Endothelial cell of umbilical vein (primary cell): ENCODE data around the gene PBX3.

Source experiments
- EZH2 ChIP-seq: IDR thresholded peaks from 2 replicates; pipeline ENCODE4 v1.6.1; 2012; ENCODE audit warnings: borderline replicate concordance, low read depth, mild to moderate bottlenecking, moderate library complexity, low read length, inconsistent platforms; ENCODE audit not compliant: severe bottlenecking
- POLR2A ChIP-seq: IDR thresholded peaks from 2 replicates; pipeline ENCODE4 v1.6.1; 2012; ENCODE audit warnings: low read depth, mild to moderate bottlenecking, control low read depth, low read length

DNA sequence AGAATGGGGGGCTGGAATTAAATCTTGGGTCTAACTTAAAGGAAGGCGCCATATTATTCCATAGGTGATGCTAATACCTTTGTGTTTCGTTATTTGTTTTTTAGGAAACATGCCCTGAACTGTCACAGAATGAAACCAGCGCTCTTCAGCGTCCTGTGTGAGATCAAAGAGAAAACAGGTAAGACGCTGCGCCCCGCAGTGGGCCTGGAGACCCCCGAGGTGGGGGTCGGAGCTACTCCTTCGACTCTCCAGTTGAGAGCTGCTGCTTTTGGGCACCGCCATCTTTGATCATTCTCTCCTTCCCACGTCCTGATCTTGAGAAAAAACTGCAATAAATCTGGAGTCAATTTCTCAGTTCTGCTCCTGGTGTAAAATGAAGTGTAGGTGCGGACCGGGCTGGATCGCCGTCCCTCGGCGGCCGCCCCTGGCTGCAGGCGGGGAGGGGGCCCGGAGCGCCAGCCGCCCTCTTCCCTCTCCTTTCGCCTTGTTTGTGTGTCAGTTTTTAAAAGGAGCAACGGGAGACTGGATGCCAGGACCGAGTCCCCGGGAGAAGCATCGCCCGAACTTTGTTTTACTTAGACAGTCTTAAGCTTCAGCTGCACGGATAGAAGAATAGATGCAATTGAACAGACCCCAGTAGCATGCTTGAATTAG, 1.4 kb downstream of the PBX3 start:
- TF ChIP-seq EZH2 = no peak
- TF ChIP-seq POLR2A = no peak
